Measurements from ENCODE around the gene SLC25A15. TPM values are rescaled to one million over a fixed set of nuclear protein-coding genes. Genes with fewer than 3 reads are reported as not detected.

Gene SLC25A15
- total RNA-seq, 4 donors from 2014 or later = 3.0 to 30.6 (median 10.1) TPM

DNA sequence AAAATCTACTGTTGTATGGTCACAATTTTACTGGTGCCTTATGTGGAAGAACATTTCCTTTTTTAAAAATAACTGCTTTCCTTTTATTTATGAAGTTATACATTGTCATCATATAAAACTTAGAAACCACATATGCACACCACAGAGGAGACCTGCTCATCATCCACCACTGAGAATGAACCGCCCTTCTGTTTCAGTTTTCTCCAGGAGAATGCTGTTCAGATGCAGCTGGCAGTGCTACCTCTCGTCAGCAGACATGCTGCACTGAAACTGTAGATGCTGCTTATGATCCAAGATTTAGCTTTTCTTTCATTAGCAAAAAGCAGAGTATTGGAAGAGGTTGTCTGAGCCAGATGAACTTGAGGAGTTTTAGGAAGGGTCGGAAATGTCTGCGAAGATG lies 10.1 kb downstream of the SLC25A15 start:
- intact Hi-C loops (cut with DNase I; ENCODE audit: low total_unique reads) = no loop called here

GRCh38 chr13:40800559-40800958 lies 11.1 kb downstream of the SLC25A15 start:
- Histone ChIP-seq H3K4me3 (no peak overlapping the region), H3K27ac (no peak overlapping the region), H3K36me3 (peaks cover 0 to 5% (median 0%) of the 10 kb centered on the region in 4 donors), H3K4me1 (peaks cover 0 to 17% (median 5%) of the 10 kb centered on the region in 4 donors), H3K27me3 (no peaks in the 10 kb centered on the region), H3K9me3 (no peaks in the 10 kb centered on the region)
- in situ Hi-C loops (cut with MboI; ENCODE audit: low pct_ligation_motif_present in 1 of 4, low pct_unique_long_range_greater_than_20kb in 1 of 4, low sequenced_read_pairs in 3 of 4) = no loop called here
- WGBS, 2 donors (ENCODE audit: low coverage in 1 of 2) = 86 to 97% methylated on average over 4 to 5 of the region's 5 CpGs
- no peak for DNase-seq
- TF ChIP-seq EP300 (IDR thresholded peaks at IDR 0.05; ENCODE audit: low read depth) (no peak), POLR2AphosphoS5 (IDR thresholded peaks at IDR 0.05) (no peak), POLR2A (IDR thresholded peaks at IDR 0.05) (no peak), CTCF (IDR thresholded peaks at IDR 0.05) (no peak)
- intact Hi-C loops (cut with DNase I; ENCODE audit: low total_unique reads) = no loop called here

More for the DNA sequence above, 10.1 kb downstream of the SLC25A15 start:
- DNase-seq = no peak
- 85 to 94% methylated on average over 4 of the region's 4 CpGs for whole genome bisulfite sequencing, 2 donors (ENCODE audit: low coverage in 1 of 2)
- no peak overlapping the region for H3K27ac ChIP-seq
- no peaks in the 10 kb centered on the region for H3K27me3 ChIP-seq
- in situ Hi-C loops (cut with MboI; ENCODE audit: low pct_ligation_motif_present in 1 of 4, low pct_unique_long_range_greater_than_20kb in 1 of 4, low sequenced_read_pairs in 3 of 4) = loop anchor here in 3 of 4 donors (10.0 to 25.0 kb wide), 4 partner anchors 115 to 438 kb away; partner anchors contain the start of gene WBP4 (in 1 of the 3)
- TF ChIP-seq EP300 (IDR thresholded peaks at IDR 0.05; ENCODE audit: low read depth) (no peak), CTCF (IDR thresholded peaks at IDR 0.05) (no peak), POLR2A (IDR thresholded peaks at IDR 0.05) (no peak), POLR2AphosphoS5 (IDR thresholded peaks at IDR 0.05) (no peak)
- H3K4me3 ChIP-seq = no peak overlapping the region
- H3K36me3 ChIP-seq = peaks cover 0 to 5% (median 0%) of the 10 kb centered on the region in 4 donors
- H3K9me3 ChIP-seq = no peaks in the 10 kb centered on the region
- H3K4me1 ChIP-seq = peaks cover 0 to 17% (median 5%) of the 10 kb centered on the region in 4 donors

DNA sequence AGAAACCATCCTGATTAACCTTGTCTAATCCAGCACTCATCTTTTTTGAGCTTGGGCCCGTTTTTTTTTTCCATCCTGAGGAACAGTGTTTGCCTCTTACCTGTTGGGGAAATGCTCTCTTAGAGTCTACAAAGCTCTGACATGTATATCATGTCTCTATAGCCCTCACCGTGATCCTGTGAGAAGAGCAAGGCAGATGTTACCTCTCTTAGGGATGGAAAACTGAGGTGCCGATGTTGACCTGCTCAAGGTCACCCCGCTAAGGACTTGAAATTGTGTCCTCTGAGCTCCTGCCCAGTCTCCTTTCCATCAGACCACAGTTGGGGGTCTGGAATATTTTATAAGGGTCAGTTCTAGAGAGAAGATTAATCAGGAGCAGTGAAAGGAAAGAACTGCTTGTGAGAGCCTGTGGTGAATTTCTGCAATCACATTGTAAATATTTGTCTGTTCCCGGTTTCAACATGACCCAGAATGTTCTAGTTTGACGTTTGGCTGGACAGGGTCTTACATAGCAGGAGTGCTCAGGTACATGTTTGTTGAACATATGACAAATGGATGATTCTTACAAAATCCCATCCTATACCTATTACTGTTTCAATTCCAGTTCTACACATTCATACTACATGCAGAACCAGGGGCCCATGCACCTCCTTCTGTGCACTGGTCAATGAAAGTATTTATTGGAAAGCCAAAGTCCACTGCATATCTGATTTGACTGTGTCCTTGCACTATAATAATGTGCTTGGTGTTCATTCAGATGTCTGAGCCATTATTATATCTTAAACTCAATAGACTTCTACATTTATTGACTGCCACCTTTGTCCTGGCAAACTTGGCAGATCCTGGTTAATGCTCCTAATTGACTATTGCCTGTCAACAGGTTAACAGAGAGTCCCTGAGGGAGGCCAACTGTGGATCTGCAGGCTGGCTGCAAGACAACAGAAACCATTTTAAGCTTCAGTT lies 12.1 kb downstream of the SLC25A15 start:
- peaks cover 0 to 5% (median 0%) of the 10 kb centered on the region in 4 donors for H3K36me3 ChIP-seq
- H3K27ac ChIP-seq = peak overlapping the region; percentile 51 to 73 (median 62)
- peaks cover 0 to 17% (median 8%) of the 10 kb centered on the region in 4 donors for H3K4me1 ChIP-seq
- no peaks in the 10 kb centered on the region for H3K9me3 ChIP-seq
- TF ChIP-seq CTCF (IDR thresholded peaks at IDR 0.05) (no peak), POLR2AphosphoS5 (IDR thresholded peaks at IDR 0.05) (no peak), EP300 (IDR thresholded peaks at IDR 0.05; ENCODE audit: low read depth) (no peak), POLR2A (IDR thresholded peaks at IDR 0.05) (no peak)
- 36 to 69% methylated on average over 3 to 6 of the region's 6 CpGs for WGBS, 2 donors (ENCODE audit: low coverage in 1 of 2)
- DNase-seq = peak; percentile 37
- intact Hi-C loops (cut with DNase I; ENCODE audit: low total_unique reads) (no loop called here), in situ Hi-C loops (cut with MboI; ENCODE audit: low pct_ligation_motif_present in 1 of 4, low pct_unique_long_range_greater_than_20kb in 1 of 4, low sequenced_read_pairs in 3 of 4) (no loop called here)
- no peak overlapping the region for H3K4me3 ChIP-seq
- no peaks in the 10 kb centered on the region for H3K27me3 ChIP-seq

- no peak for DNase-seq
- 93 to 95% methylated on average over 3 to 5 of the region's 5 CpGs for WGBS, 2 donors (ENCODE audit: low coverage in 1 of 2)
- no peaks in the 10 kb centered on the region for H3K9me3 ChIP-seq
- intact Hi-C loops (cut with DNase I; ENCODE audit: low total_unique reads) (no loop called here), in situ Hi-C loops (cut with MboI; ENCODE audit: low pct_ligation_motif_present in 1 of 4, low pct_unique_long_range_greater_than_20kb in 1 of 4, low sequenced_read_pairs in 3 of 4) (no loop called here)
- H3K27me3 ChIP-seq = no peaks in the 10 kb centered on the region
- no peak overlapping the region for H3K27ac ChIP-seq
- TF ChIP-seq POLR2A (IDR thresholded peaks at IDR 0.05) (no peak), EP300 (IDR thresholded peaks at IDR 0.05; ENCODE audit: low read depth) (no peak), CTCF (IDR thresholded peaks at IDR 0.05) (no peak), POLR2AphosphoS5 (IDR thresholded peaks at IDR 0.05) (no peak)
- H3K4me3 ChIP-seq = no peak overlapping the region
- H3K36me3 ChIP-seq = peaks cover 0 to 5% (median 2%) of the 10 kb centered on the region in 4 donors
- H3K4me1 ChIP-seq = peaks cover 0 to 17% (median 8%) of the 10 kb centered on the region in 4 donors
Measured at GRCh38 chr13:40803316-40803715, 13.9 kb downstream of the SLC25A15 start.
